HCT116 (cell line): ENCODE measurements around the gene KCNK3. TPM values are rescaled to one million over a fixed set of nuclear protein-coding genes. Genes with fewer than 3 reads are reported as not detected.

Experiments used
- ATAC-seq: fragments of 200-7000 bp; cut with Tn5 transposase; 2 replicates; pipeline ENCODE4 v1.9.1; 2020; ENCODE audit warnings: mild to moderate bottlenecking, moderate library complexity
- BruUV-seq: library from RNA; stranded (reverse); fragments of 400-500 nt; replicated peaks from 2 replicates; lab custom pipeline; 2021; lab: Mats Ljungman, UMichigan
- CTCF ChIA-PET: fragments of 300-600 bp; sonication (Branson Sonifier 250); formaldehyde crosslinking; loops from one replicate; lab custom pipeline; 2021; ENCODE audit warnings: antibody characterized with exemption; lab: Charles Lee
- POLR2A ChIA-PET: fragments of 300-600, 350-600 bp; sonication (Branson Sonifier 250); formaldehyde crosslinking; loops from one replicate; lab custom pipeline; 2021; ENCODE audit warnings: antibody characterized with exemption; lab: Charles Lee
- RAD21 ChIA-PET, 2 experiments: fragments of 300-600 bp; sonication (Branson Sonifier 250); formaldehyde crosslinking; loops; one replicate each; lab custom pipeline; 2023; ENCODE audit warnings: low total read pairs in 2 of 2; ENCODE audit not compliant: uncharacterized antibody in 2 of 2, unreplicated experiment in 2 of 2, low non-redundant PET in 1 of 2; lab: Charles Lee
- DNase-seq: peaks from one replicate; pipeline ENCODE4 v3.0.0-alpha.2; 2010; ENCODE audit warnings: low read depth, low spot score
- H2AFZ ChIP-seq: fragments of 200-600 bp; shearing (Covaris generic), sonication (generic); 2 replicates; pipeline ENCODE4 v1.6.1; 2017; ENCODE audit warnings: low read depth, mixed run types, mixed read lengths, antibody characterized with exemption, low read length; ENCODE audit not compliant: poor library complexity, severe bottlenecking
- H3K27ac ChIP-seq: 2 replicates; pipeline ENCODE4 v1.5.1; 2012; ENCODE audit warnings: low read depth, low read length
- H3K27me3 ChIP-seq: fragments of 200-600 bp; sonication (generic); 2 replicates; pipeline ENCODE4 v1.6.1; 2016; ENCODE audit warnings: mixed run types, low read length, mixed read lengths; ENCODE audit not compliant: insufficient read depth
- H3K36me3 ChIP-seq, 2 experiments: fragments of 200-500 bp in 1 of 2; fragments of 200-600 bp in 1 of 2; sonication (Bioruptor generic) in 1 of 2; sonication (generic) in 1 of 2; 2 replicates each; pipeline versions ENCODE4 v1.5.1 to v1.6.1; 2014 to 2016; ENCODE audit warnings: low read length in 2 of 2, inconsistent platforms in 1 of 2, mixed read lengths in 1 of 2, mixed run types in 1 of 2; ENCODE audit not compliant: insufficient read depth in 2 of 2, control insufficient read depth in 1 of 2
- H3K4me1 ChIP-seq, 2 experiments: fragments of 200-600 bp in 1 of 2; sonication (generic) in 1 of 2; 2 replicates each; pipeline versions ENCODE4 v1.5.1 to v1.6.1; 2012 to 2017; ENCODE audit warnings: low read length in 2 of 2, inconsistent platforms in 1 of 2, mild to moderate bottlenecking in 1 of 2, mixed read lengths in 1 of 2, mixed run types in 1 of 2, moderate library complexity in 1 of 2; ENCODE audit not compliant: insufficient read depth in 2 of 2, control insufficient read depth in 1 of 2
- H3K4me2 ChIP-seq: fragments of 200-600 bp; sonication (generic); 2 replicates; pipeline ENCODE4 v1.6.1; 2017; ENCODE audit warnings: mixed run types, low read length, mixed read lengths
- H3K4me3 ChIP-seq, 2 experiments: fragments of 200-600 bp in 1 of 2; sonication (generic) in 1 of 2; replicated peaks in 1 of 2; 2 replicates each; pipeline ENCODE4 v1.5.1; 2011 to 2016; ENCODE audit warnings: low read length in 2 of 2, control low read depth in 1 of 2, low read depth in 1 of 2, mild to moderate bottlenecking in 1 of 2, mixed read lengths in 1 of 2, mixed run types in 1 of 2
- H3K79me2 ChIP-seq: fragments of 200-600 bp; sonication (generic); 2 replicates; pipeline ENCODE4 v1.6.1; 2017; ENCODE audit warnings: mild to moderate bottlenecking, mixed run types, low read length, moderate library complexity, mixed read lengths; ENCODE audit not compliant: insufficient read depth
- H3K9ac ChIP-seq: fragments of 200-600 bp; sonication (generic); 2 replicates; pipeline ENCODE4 v1.6.1; 2016; ENCODE audit warnings: low read length, mixed read lengths
- H3K9me2 ChIP-seq: fragments of 200-600 bp; sonication (generic), shearing (Covaris generic); 2 replicates; pipeline ENCODE4 v1.6.1; 2017; ENCODE audit warnings: mixed run types, mild to moderate bottlenecking, moderate library complexity; ENCODE audit not compliant: insufficient read depth
- H3K9me3 ChIP-seq, 2 experiments: fragments of 200-500 bp in 1 of 2; fragments of 200-600 bp in 1 of 2; sonication (Bioruptor generic) in 1 of 2; sonication (generic) in 1 of 2; 2 replicates each; pipeline ENCODE4 v1.6.1; 2014 to 2017; ENCODE audit warnings: low read length in 2 of 2, mixed read lengths in 2 of 2, inconsistent platforms in 1 of 2, low read depth in 1 of 2, mild to moderate bottlenecking in 1 of 2, mixed run types in 1 of 2, moderate library complexity in 1 of 2; ENCODE audit not compliant: control insufficient read depth in 1 of 2, insufficient read depth in 1 of 2
- H4K20me1 ChIP-seq: fragments of 200-600 bp; sonication (generic), shearing (Covaris generic); 2 replicates; pipeline ENCODE4 v1.6.1; 2017; ENCODE audit warnings: mixed run types, mild to moderate bottlenecking, moderate library complexity; ENCODE audit not compliant: insufficient read depth
- ATF3 ChIP-seq: IDR thresholded peaks from 2 replicates; pipeline ENCODE4 v1.6.1; 2012
- CEBPB ChIP-seq: IDR thresholded peaks from 2 replicates; pipeline ENCODE4 v1.6.1; 2012; ENCODE audit warnings: low read depth
- ELF1 ChIP-seq: IDR thresholded peaks from 2 replicates; pipeline ENCODE4 v1.6.1; 2012; ENCODE audit warnings: low read depth, borderline replicate concordance
- EZH2 ChIP-seq: fragments of 200-600 bp; sonication (generic); IDR thresholded peaks from 2 replicates; pipeline ENCODE4 v1.6.1; 2017; ENCODE audit warnings: antibody characterized with exemption, mixed run types
- EZH2phosphoT487 ChIP-seq: fragments of 200-600 bp; IDR thresholded peaks from 2 replicates; pipeline ENCODE4 v1.6.1; 2018; ENCODE audit warnings: antibody characterized with exemption, borderline replicate concordance
- POLR2A ChIP-seq: IDR thresholded peaks from 2 replicates; pipeline ENCODE4 v1.7.0; 2011; ENCODE audit warnings: borderline replicate concordance; ENCODE audit not compliant: insufficient read depth, insufficient read length; ENCODE audit errors: extremely low read depth
- POLR2AphosphoS5 ChIP-seq: IDR thresholded peaks from 2 replicates; pipeline ENCODE4 v1.6.1; 2011; ENCODE audit warnings: mild to moderate bottlenecking, low read depth, low read length, moderate library complexity
- RAD21 ChIP-seq: IDR thresholded peaks from 2 replicates; pipeline ENCODE4 v1.6.1; 2012; ENCODE audit warnings: low read depth, mild to moderate bottlenecking
- REST ChIP-seq: IDR thresholded peaks from 2 replicates; pipeline ENCODE4 v1.6.1; 2012; ENCODE audit warnings: low read depth
- SIN3A ChIP-seq: IDR thresholded peaks from 2 replicates; pipeline ENCODE4 v1.6.1; 2012; ENCODE audit warnings: low read depth
- SP1 ChIP-seq: IDR thresholded peaks from 2 replicates; pipeline ENCODE4 v1.6.1; 2012; ENCODE audit warnings: low read depth
- SRF ChIP-seq: IDR thresholded peaks from 2 replicates; pipeline ENCODE4 v1.6.1; 2012; ENCODE audit warnings: low read depth
- TCF7L2 ChIP-seq: IDR thresholded peaks from 2 replicates; pipeline ENCODE4 v1.7.0; 2011; ENCODE audit warnings: borderline replicate concordance, inconsistent platforms; ENCODE audit not compliant: insufficient read depth, insufficient read length; ENCODE audit errors: extremely low read depth
- ZNF274 ChIP-seq: fragments of 200-500 bp; sonication (Bioruptor generic); IDR thresholded peaks from 2 replicates; pipeline ENCODE4 v1.6.1; 2014; ENCODE audit warnings: mild to moderate bottlenecking, low read depth, low read length, inconsistent platforms
- intact Hi-C: fragments of 100-400 bp; cut with micrococcal nuclease; formaldehyde crosslinking; loops from 2 replicates; pipeline ENCODE4 v1.10.0; 2022
- total RNA-seq: library from RNA; stranded (reverse); gene quantifications from one replicate; pipeline ENCODE4 v1.2.1, GENCODE V29; 2021; ENCODE audit not compliant: unreplicated experiment
- TF ChIP-seq, protein P1 (sequence below): IDR thresholded peaks from 2 replicates; pipeline ENCODE4 v1.6.1; 2012

KCNK3 gene
- total RNA-seq, 1 experiment from 2014 or later, result 0.71 TPM

DNA sequence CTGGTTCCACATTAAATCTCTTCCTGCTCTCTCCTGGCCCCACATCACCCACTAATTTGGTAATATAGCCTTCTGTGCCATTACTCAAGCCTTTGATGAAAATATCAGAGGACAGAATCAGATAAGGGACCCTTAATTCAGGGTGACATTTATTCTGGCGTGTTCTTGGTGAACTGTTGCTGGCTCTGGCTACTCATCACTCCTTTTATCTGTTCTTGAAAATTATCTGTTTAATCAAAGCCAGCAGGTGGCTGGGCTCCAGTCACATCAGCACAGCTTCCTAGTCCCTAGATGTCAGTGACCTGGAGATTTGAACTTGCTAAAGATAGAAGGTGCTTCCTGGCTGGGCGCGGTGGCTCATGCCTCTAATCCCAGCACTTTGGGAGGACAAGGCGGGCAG, 44.7 kb downstream of the KCNK3 start:
- Histone ChIP-seq H2AFZ (no peak overlapping the region), H3K36me3 (no peaks in the 10 kb centered on the region), H3K27ac (no peak overlapping the region), H3K4me1 (peaks cover 0 to 7% of the 10 kb centered on the region in 2 experiments; a peak in 2 of 4 replicates), H3K9me3 (no peaks in the 10 kb centered on the region), H3K27me3 (no peaks in the 10 kb centered on the region), H4K20me1 (no peaks in the 10 kb centered on the region), H3K4me3 (no peak overlapping the region), H3K4me2 (no peak overlapping the region), H3K9ac (no peak overlapping the region), H3K9me2 (no peaks in the 10 kb centered on the region), H3K79me2 (no peaks in the 10 kb centered on the region)
- intact Hi-C loops, result no loop called here
- TF ChIP-seq TCF7L2 (peak; percentile 90), SIN3A (no peak), SRF (no peak)
- ChIA-PET RAD21 (no interaction called here), CTCF (no interaction called here), POLR2A (no interaction called here)
- no peak for ATAC-seq
- no peak for DNase-seq
- no TSS peak for BruUV-seq

- ATAC-seq, result no peak
- H3K4me3 ChIP-seq, result no peak overlapping the region
- H3K4me1 ChIP-seq, result peaks cover 0 to 7% of the 10 kb centered on the region in 2 experiments; a peak in 2 of 4 replicates
- H3K36me3 ChIP-seq, result no peaks in the 10 kb centered on the region
- RAD21 ChIA-PET, result no interaction called here
- intact Hi-C loops, result no loop called here
- no peak overlapping the region for H2AFZ ChIP-seq
- DNase-seq, result no peak
- CTCF ChIA-PET, result no interaction called here
- H3K4me2 ChIP-seq, result no peak overlapping the region
- TF ChIP-seq ATF3 (no peak), SP1 (no peak), ZNF274 (no peak), POLR2AphosphoS5 (no peak), EZH2phosphoT487 (no peak), ELF1 (no peak), CEBPB (no peak), REST (no peak), RAD21 (no peak), POLR2A (no peak), EZH2 (no peak)
- TF ChIP-seq, protein P1, sequence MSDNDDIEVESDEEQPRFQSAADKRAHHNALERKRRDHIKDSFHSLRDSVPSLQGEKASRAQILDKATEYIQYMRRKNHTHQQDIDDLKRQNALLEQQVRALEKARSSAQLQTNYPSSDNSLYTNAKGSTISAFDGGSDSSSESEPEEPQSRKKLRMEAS, result no peak
- TF ChIP-seq, all 23 proteins: peak for 0
- Histone ChIP-seq H4K20me1 (no peaks in the 10 kb centered on the region), H3K9me2 (no peaks in the 10 kb centered on the region), H3K79me2 (no peaks in the 10 kb centered on the region), H3K9ac (no peak overlapping the region), H3K27me3 (no peaks in the 10 kb centered on the region), H3K9me3 (no peaks in the 10 kb centered on the region), H3K27ac (no peak overlapping the region)
- POLR2A ChIA-PET, result no interaction called here
- no TSS peak for BruUV-seq
Measured at GRCh38 chr2:26738481-26738880, 46.0 kb downstream of the KCNK3 start.
